ENCODE measurements around the gene TST. TPM values are rescaled to one million over a fixed set of nuclear protein-coding genes. Genes with fewer than 3 reads are reported as not detected.

The TST gene
- total RNA-seq, 4 donors from 2014 or later, result 44.1 to 76.4 (median 66.7) TPM

GRCh38 chr22:37061611-37062375, 42.5 kb upstream of the TST start:
- WGBS, 2 donors, result 75 to 85% methylated on average over 10 of the region's 10 CpGs
- H3K36me3 ChIP-seq, result peaks cover 0 to 60% (median 0%) of the 10 kb centered on the region in 3 donors
- DNase-seq (ENCODE audit: low spot score in 2 of 2), result no peak

DNA sequence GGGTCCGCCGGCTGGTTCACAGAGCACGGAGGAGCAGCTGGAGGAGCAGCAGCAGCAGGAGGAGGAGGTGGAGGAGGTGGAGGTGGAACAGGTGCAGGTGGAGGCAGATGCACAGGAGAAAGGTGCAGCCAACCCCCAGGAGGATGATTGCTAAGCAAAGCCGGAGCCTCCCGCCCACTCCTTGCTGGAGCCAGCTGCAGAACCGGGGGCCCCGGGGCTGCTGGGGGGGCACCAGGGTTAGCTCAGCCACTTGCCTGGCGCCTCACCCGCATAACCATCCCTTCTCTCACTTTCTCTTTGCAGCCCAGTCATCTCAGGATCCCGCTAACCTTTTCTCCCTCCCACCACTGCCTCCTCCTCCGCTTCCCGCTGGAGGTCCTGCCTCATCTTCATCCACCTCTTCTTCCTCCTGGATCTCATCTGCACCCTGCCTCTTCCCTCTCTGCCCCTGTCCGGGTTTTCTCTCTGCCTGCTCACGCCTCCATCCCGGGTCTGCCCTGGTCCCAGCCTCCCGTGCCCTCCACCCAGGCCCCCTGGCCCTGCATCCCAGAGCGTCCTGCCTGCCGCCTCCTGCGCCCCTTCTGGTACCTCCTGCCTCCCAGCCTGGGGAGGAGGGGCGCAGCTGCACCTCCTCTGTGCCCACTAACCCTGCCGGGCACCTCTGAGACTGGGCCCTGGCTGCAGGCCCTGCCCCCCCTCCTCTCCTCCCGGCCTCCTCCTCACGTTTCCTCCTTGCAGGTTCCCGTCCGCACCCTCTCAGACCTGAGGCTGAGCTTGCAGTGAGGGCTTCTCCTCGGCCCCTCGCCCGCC, 41.8 kb upstream of the TST start:
- Histone ChIP-seq H3K4me1 (no peaks in the 10 kb centered on the region), H3K27me3 (no peaks in the 10 kb centered on the region), H3K36me3 (peaks cover 0 to 68% (median 0%) of the 10 kb centered on the region in 3 donors), H3K27ac (no peak overlapping the region), H3K9me3 (no peaks in the 10 kb centered on the region), H3K4me3 (no peak overlapping the region)
- no peak for DNase-seq (ENCODE audit: low spot score in 2 of 2)
- 74 to 78% methylated on average over 28 of the region's 28 CpGs for whole genome bisulfite sequencing, 2 donors
- TF ChIP-seq, protein P1, sequence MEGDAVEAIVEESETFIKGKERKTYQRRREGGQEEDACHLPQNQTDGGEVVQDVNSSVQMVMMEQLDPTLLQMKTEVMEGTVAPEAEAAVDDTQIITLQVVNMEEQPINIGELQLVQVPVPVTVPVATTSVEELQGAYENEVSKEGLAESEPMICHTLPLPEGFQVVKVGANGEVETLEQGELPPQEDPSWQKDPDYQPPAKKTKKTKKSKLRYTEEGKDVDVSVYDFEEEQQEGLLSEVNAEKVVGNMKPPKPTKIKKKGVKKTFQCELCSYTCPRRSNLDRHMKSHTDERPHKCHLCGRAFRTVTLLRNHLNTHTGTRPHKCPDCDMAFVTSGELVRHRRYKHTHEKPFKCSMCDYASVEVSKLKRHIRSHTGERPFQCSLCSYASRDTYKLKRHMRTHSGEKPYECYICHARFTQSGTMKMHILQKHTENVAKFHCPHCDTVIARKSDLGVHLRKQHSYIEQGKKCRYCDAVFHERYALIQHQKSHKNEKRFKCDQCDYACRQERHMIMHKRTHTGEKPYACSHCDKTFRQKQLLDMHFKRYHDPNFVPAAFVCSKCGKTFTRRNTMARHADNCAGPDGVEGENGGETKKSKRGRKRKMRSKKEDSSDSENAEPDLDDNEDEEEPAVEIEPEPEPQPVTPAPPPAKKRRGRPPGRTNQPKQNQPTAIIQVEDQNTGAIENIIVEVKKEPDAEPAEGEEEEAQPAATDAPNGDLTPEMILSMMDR (IDR thresholded peaks at IDR 0.05), result no peak
- TF ChIP-seq EP300 (IDR thresholded peaks at IDR 0.05) (no peak), POLR2A (IDR thresholded peaks at IDR 0.05) (no peak)

More at GRCh38 chr22:37061611-37062375, 42.5 kb upstream of the TST start:
- no peaks in the 10 kb centered on the region for H3K4me1 ChIP-seq
- TF ChIP-seq, protein P1 (IDR thresholded peaks at IDR 0.05), result no peak
- TF ChIP-seq EP300 (IDR thresholded peaks at IDR 0.05), result no peak
- no peak for TF ChIP-seq POLR2A (IDR thresholded peaks at IDR 0.05)
- no peaks in the 10 kb centered on the region for H3K9me3 ChIP-seq
- H3K27ac ChIP-seq, result no peak overlapping the region
- no peaks in the 10 kb centered on the region for H3K27me3 ChIP-seq
- H3K4me3 ChIP-seq, result no peak overlapping the region

DNA sequence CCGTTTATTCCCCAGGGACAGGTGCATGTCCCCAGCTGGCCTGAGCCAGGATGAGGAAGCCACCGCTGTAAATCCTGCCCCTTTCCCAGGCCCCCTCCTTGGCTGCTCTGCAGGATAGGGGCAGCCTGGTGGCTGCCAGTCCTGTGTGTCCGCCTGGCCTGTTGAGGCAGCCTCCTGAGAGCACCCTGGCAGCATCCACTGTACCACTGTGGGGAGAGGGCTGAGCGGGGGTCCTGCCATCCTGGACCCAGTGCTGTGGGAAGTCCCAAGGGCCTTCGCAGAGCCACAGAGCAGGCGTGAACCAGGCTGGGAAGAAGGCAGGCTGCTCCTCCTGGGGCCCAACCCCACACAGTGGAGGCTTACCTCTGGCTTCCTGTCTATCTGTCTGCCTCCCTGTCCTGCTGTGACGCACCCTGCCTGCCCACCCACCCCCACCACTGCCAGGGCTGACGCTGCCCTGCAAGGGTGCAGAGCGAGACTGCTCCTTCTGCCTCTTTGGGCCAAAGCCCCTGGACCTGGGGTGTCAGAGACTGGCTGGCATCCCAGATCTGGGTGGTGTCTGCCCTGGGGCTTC, 40.7 kb upstream of the TST start:
- Histone ChIP-seq H3K36me3 (peaks cover 0 to 78% (median 0%) of the 10 kb centered on the region in 3 donors), H3K4me3 (no peak overlapping the region), H3K27me3 (no peaks in the 10 kb centered on the region), H3K27ac (no peak overlapping the region), H3K4me1 (no peaks in the 10 kb centered on the region), H3K9me3 (no peaks in the 10 kb centered on the region)
- TF ChIP-seq EP300 (IDR thresholded peaks at IDR 0.05), result no peak
- TF ChIP-seq POLR2A (IDR thresholded peaks at IDR 0.05), result no peak
- TF ChIP-seq, protein P1 (IDR thresholded peaks at IDR 0.05), result no peak
- 82 to 88% methylated on average over 7 to 9 of the region's 9 CpGs for WGBS, 2 donors
- DNase-seq (ENCODE audit: low spot score in 2 of 2), result no peak

GRCh38 chr22:37058917-37059701, 39.9 kb upstream of the TST start:
- WGBS, 2 donors, result 89 to 90% methylated on average over 27 to 28 of the region's 28 CpGs
- TF ChIP-seq, protein P1 (IDR thresholded peaks at IDR 0.05), result no peak
- no peak for TF ChIP-seq EP300 (IDR thresholded peaks at IDR 0.05)
- no peak for TF ChIP-seq POLR2A (IDR thresholded peaks at IDR 0.05)
- Histone ChIP-seq H3K9me3 (no peaks in the 10 kb centered on the region), H3K27me3 (no peaks in the 10 kb centered on the region), H3K36me3 (peaks cover 0 to 83% (median 0%) of the 10 kb centered on the region in 3 donors), H3K4me1 (no peaks in the 10 kb centered on the region), H3K4me3 (no peak overlapping the region), H3K27ac (no peak overlapping the region)
- DNase-seq (ENCODE audit: low spot score in 2 of 2), result no peak

Measured in tibial nerve (tissue), 4 donors.